Testis (tissue), 2 donors: ENCODE measurements around the gene KDM1A.

Source experiments
- CTCF ChIP-seq, 3 experiments: fragments of 450-650 bp in 2 of 3; fragments of 200-600 bp in 1 of 3; sonication (generic) in 1 of 3; IDR thresholded peaks; one replicate each; pipeline ENCODE4 v1.5.1; 2016 to 2019; ENCODE audit warnings: antibody characterized with exemption in 3 of 3, mild to moderate bottlenecking in 2 of 3, moderate library complexity in 1 of 3
- POLR2A ChIP-seq: fragments of 450-650 bp; IDR thresholded peaks from one replicate; pipeline ENCODE4 v1.6.1; 2017; ENCODE audit warnings: antibody characterized with exemption, mild to moderate bottlenecking, moderate library complexity

- TF ChIP-seq CTCF (IDR thresholded peaks at IDR 0.05) (no peak), POLR2A (no peak)
Observed at GRCh38 chr1:23102289-23102688, 83.0 kb downstream of the KDM1A start.
